Heart left ventricle (tissue), 13 donors: ENCODE measurements around the gene CRMP1.

ENCODE experiments used
- CTCF ChIP-seq, 12 donors: fragments of 200-600 bp; sonication (generic) in 4 of 12; IDR thresholded peaks; one replicate each; pipeline versions ENCODE4 v1.5.0 to v1.8.0; 2018 to 2022; ENCODE audit warnings: antibody characterized with exemption in 12 of 12, mild to moderate bottlenecking in 5 of 12
- POLR2A ChIP-seq, 2 donors: fragments of 450-650 bp; IDR thresholded peaks; one replicate each; pipeline ENCODE4 v1.6.1; 2017; ENCODE audit warnings: antibody characterized with exemption in 2 of 2, mild to moderate bottlenecking in 2 of 2, moderate library complexity in 2 of 2
- donor health status: ischemic (EF 13 %, LVEDD 7.1; RV severe dilation, severe dysfunction).
- donor health status: DM: no; HTN: yes; CAD: no.
- donor health status: DM: no; HTN: no; CAD: no.
- donor health status: ischemic (EF 25% LVEDD 6.9; RV normal size, moderate dysfunction).
- donor health status: ischemic (EF 25% LVEDD 5.7; RV mildly dilated, moderate dysfunction).
- donor health status: ischemic (EF 35%, LVEDD 5.7; RV mildly dilated, moderate dysfunction).
- donor health status: nonischemic (EF 11% LVEDD 7.7; RV severe dilation, severe dysfunction).
- donor health status: DM: yes; HTN: yes; CAD: no.
- donor health status: PGD.
- donor health status: ischemic (EF 29% LVEDD 5.4; RV normal size, mild dysfunction).
- donor health status: nonischemic (EF 23%, LVEDD 6.1; RV moderate dilation, normal function).

GRCh38 chr4:5941601-5942000, 48.7 kb upstream of the CRMP1 start:
- TF ChIP-seq POLR2A (IDR thresholded peaks at IDR 0.05) (no peak), CTCF (IDR thresholded peaks at IDR 0.05) (no peak)
